WTC11 (cell line): ENCODE data around the gene CTNNA3. TPM values are rescaled to one million over a fixed set of nuclear protein-coding genes. Genes with fewer than 3 reads are reported as not detected.

ENCODE experiments used
- ATAC-seq: fragments of 200-7000 bp; cut with Tn5 transposase; 2 replicates; pipeline ENCODE4 v1.10.0; 2021; ENCODE audit warnings: mild to moderate bottlenecking, moderate library complexity
- CTCF ChIA-PET: fragments of 300-600 bp; sonication (Branson Sonifier 250); formaldehyde crosslinking; loops from one replicate; lab custom pipeline; 2021; ENCODE audit warnings: antibody characterized with exemption; lab: Charles Lee
- POLR2A ChIA-PET: fragments of 350-600 bp; sonication (Branson Sonifier 250); formaldehyde crosslinking; loops from one replicate; lab custom pipeline; 2021; ENCODE audit warnings: antibody characterized with exemption; lab: Charles Lee
- DNase-seq: peaks from one replicate; pipeline ENCODE4 v3.0.0; 2021; ENCODE audit warnings: low spot score
- H3K27ac Mint-ChIP-seq: 2 replicates; pipeline ENCODE4 v1.8.0; 2021; ENCODE audit warnings: mixed read lengths
- H3K27me3 Mint-ChIP-seq: 2 replicates; pipeline ENCODE4 v1.8.0; 2021; ENCODE audit warnings: low read depth, mild to moderate bottlenecking, moderate library complexity, mixed read lengths
- H3K36me3 Mint-ChIP-seq: 2 replicates; pipeline ENCODE4 v1.8.0; 2021; ENCODE audit warnings: mixed read lengths
- H3K4me1 Mint-ChIP-seq: 2 replicates; pipeline ENCODE4 v1.8.0; 2022; ENCODE audit warnings: mixed read lengths
- H3K4me3 Mint-ChIP-seq: 2 replicates; pipeline ENCODE4 v1.8.0; 2021; ENCODE audit warnings: mild to moderate bottlenecking, moderate library complexity, mixed read lengths
- H3K9me3 Mint-ChIP-seq: 2 replicates; pipeline ENCODE4 v1.8.0; 2021; ENCODE audit warnings: mixed read lengths
- ETV6 ChIP-seq: sonication (generic); formaldehyde crosslinking; IDR thresholded peaks from 2 replicates; pipeline ENCODE4 v1.8.1; 2022; ENCODE audit warnings: mild to moderate bottlenecking, missing genetic modification reagents
- HMGA2 ChIP-seq: fragments of 250-450 bp; sonication (Bioruptor Pico); IDR thresholded peaks from 2 replicates; pipeline ENCODE4 v1.4.0; 2021; ENCODE audit warnings: mild to moderate bottlenecking, moderate library complexity
- MXD4 ChIP-seq: fragments of 250-450 bp; sonication (Bioruptor Pico); IDR thresholded peaks from 2 replicates; pipeline ENCODE4 v1.8.0; 2021; ENCODE audit warnings: mild to moderate bottlenecking, moderate library complexity, borderline replicate concordance
- PRRX2 ChIP-seq: fragments of 250-450 bp; sonication (Bioruptor Pico); IDR thresholded peaks from 2 replicates; pipeline ENCODE4 v1.8.0; 2021; ENCODE audit warnings: mild to moderate bottlenecking
- RORB ChIP-seq: fragments of 250-450 bp; sonication (Bioruptor Pico); IDR thresholded peaks from 2 replicates; pipeline ENCODE4 v1.9.0; 2021; ENCODE audit warnings: mild to moderate bottlenecking
- SMAD3 ChIP-seq: sonication (generic); formaldehyde crosslinking; IDR thresholded peaks from 2 replicates; pipeline ENCODE4 v1.8.0; 2022; ENCODE audit warnings: missing genetic modification reagents, mild to moderate bottlenecking, borderline replicate concordance
- SOX15 ChIP-seq: fragments of 250-450 bp; sonication (Bioruptor Pico); IDR thresholded peaks from 2 replicates; pipeline ENCODE4 v1.9.0; 2021; ENCODE audit warnings: mild to moderate bottlenecking
- ZNF219 ChIP-seq: sonication (generic); formaldehyde crosslinking; IDR thresholded peaks from 2 replicates; pipeline ENCODE4 v1.8.0; 2023; ENCODE audit warnings: missing genetic modification reagents, mild to moderate bottlenecking, borderline replicate concordance
- ZNF263 ChIP-seq: sonication (generic); formaldehyde crosslinking; IDR thresholded peaks from 2 replicates; pipeline ENCODE4 v1.8.1; 2022; ENCODE audit warnings: low read depth, mild to moderate bottlenecking, moderate library complexity, missing genetic modification reagents
- total RNA-seq: library from RNA; stranded (reverse); gene quantifications from 3 replicates; pipeline ENCODE4 v1.2.3, GENCODE V29; 2021
- TF ChIP-seq, protein P1 (sequence below): sonication (generic); formaldehyde crosslinking; IDR thresholded peaks from 2 replicates; pipeline ENCODE4 v1.8.0; 2023; ENCODE audit warnings: missing genetic modification reagents, mild to moderate bottlenecking, borderline replicate concordance
- TF ChIP-seq, protein P2 (sequence below): sonication (generic); formaldehyde crosslinking; IDR thresholded peaks from 2 replicates; pipeline ENCODE4 v1.8.0; 2022; ENCODE audit warnings: mild to moderate bottlenecking, missing genetic modification reagents
- TF ChIP-seq, protein P3 (sequence below): fragments of 250-450 bp; sonication (Bioruptor Pico); IDR thresholded peaks from 2 replicates; pipeline ENCODE4 v1.9.0; 2021; ENCODE audit warnings: mild to moderate bottlenecking, borderline replicate concordance
- TF ChIP-seq, protein P4 (sequence below): sonication (generic); formaldehyde crosslinking; IDR thresholded peaks from 2 replicates; pipeline ENCODE4 v1.8.0; 2022; ENCODE audit warnings: mild to moderate bottlenecking, missing genetic modification reagents

CTNNA3 gene
- total RNA-seq, 1 experiment from 2014 or later: 6.1 TPM

DNA sequence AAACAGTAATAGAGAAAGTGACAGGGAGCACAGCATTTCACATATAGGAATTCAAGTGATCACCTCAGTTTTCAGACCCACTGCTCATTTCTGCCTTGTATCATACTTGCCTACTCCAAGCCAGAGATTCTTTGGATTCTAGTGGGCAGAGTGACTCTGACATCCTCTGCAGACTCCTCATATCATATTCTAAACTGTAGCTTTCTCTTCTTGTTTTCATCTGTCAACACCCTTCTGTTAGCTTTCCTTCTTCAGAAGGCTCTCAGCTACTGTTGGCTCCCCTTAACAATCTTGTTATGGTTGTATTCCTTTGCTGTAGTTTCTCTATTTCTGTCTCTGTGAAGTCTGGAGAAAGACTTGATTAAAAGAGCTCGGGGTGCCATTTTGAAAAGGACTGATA, 120.5 kb downstream of the CTNNA3 start:
- H3K27ac Mint-ChIP-seq: no peak overlapping the region
- TF ChIP-seq MXD4: no peak
- TF ChIP-seq SOX15 (CRISPR knock-in tag): no peak
- no peak for TF ChIP-seq ZNF219 (CRISPR knock-in tag)
- TF ChIP-seq HMGA2 (CRISPR knock-in tag): no peak
- TF ChIP-seq, protein P1, sequence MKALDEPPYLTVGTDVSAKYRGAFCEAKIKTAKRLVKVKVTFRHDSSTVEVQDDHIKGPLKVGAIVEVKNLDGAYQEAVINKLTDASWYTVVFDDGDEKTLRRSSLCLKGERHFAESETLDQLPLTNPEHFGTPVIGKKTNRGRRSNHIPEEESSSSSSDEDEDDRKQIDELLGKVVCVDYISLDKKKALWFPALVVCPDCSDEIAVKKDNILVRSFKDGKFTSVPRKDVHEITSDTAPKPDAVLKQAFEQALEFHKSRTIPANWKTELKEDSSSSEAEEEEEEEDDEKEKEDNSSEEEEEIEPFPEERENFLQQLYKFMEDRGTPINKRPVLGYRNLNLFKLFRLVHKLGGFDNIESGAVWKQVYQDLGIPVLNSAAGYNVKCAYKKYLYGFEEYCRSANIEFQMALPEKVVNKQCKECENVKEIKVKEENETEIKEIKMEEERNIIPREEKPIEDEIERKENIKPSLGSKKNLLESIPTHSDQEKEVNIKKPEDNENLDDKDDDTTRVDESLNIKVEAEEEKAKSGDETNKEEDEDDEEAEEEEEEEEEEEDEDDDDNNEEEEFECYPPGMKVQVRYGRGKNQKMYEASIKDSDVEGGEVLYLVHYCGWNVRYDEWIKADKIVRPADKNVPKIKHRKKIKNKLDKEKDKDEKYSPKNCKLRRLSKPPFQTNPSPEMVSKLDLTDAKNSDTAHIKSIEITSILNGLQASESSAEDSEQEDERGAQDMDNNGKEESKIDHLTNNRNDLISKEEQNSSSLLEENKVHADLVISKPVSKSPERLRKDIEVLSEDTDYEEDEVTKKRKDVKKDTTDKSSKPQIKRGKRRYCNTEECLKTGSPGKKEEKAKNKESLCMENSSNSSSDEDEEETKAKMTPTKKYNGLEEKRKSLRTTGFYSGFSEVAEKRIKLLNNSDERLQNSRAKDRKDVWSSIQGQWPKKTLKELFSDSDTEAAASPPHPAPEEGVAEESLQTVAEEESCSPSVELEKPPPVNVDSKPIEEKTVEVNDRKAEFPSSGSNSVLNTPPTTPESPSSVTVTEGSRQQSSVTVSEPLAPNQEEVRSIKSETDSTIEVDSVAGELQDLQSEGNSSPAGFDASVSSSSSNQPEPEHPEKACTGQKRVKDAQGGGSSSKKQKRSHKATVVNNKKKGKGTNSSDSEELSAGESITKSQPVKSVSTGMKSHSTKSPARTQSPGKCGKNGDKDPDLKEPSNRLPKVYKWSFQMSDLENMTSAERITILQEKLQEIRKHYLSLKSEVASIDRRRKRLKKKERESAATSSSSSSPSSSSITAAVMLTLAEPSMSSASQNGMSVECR (CRISPR knock-in tag): no peak
- TF ChIP-seq, protein P2, sequence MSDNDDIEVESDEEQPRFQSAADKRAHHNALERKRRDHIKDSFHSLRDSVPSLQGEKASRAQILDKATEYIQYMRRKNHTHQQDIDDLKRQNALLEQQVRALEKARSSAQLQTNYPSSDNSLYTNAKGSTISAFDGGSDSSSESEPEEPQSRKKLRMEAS (CRISPR knock-in tag): no peak
- TF ChIP-seq RORB (CRISPR knock-in tag): no peak
- no peak for TF ChIP-seq SMAD3 (CRISPR knock-in tag)
- no peak for TF ChIP-seq ETV6
- ChIA-PET CTCF (no interaction called here), POLR2A (no interaction called here)
- no peaks in the 10 kb centered on the region for H3K27me3 Mint-ChIP-seq
- no peak overlapping the region for H3K4me3 Mint-ChIP-seq
- ATAC-seq (no peak), DNase-seq (no peak)
- H3K9me3 Mint-ChIP-seq: peaks cover 4% of the 10 kb centered on the region; the same call in 1 of the 2 replicates
- no peaks in the 10 kb centered on the region for H3K36me3 Mint-ChIP-seq
- no peaks in the 10 kb centered on the region for H3K4me1 Mint-ChIP-seq

DNA sequence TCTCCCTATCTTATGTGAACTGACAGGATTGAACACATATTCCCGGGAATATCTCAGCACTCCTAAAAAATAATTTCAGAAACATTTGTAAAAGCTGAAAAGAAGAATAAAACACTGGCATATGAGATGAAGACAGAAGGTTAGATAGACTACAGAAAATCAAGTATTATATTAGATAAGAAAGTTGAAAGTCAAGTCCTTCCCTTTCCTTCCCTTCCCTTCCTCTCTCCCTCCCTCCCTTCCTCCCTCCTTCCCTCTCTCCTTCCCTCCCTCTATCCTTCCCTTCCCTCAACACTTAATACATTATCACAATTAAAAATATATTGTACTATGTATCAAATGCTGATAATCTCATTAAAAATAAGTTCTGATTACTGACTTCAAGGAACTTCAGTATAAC, 122.5 kb downstream of the CTNNA3 start:
- Mint-ChIP-seq H3K27ac (no peak overlapping the region), H3K4me3 (no peak overlapping the region), H3K4me1 (no peaks in the 10 kb centered on the region), H3K9me3 (no peaks in the 10 kb centered on the region), H3K36me3 (no peaks in the 10 kb centered on the region), H3K27me3 (no peaks in the 10 kb centered on the region)
- TF ChIP-seq PRRX2 (CRISPR knock-in tag): no peak
- TF ChIP-seq, protein P3, sequence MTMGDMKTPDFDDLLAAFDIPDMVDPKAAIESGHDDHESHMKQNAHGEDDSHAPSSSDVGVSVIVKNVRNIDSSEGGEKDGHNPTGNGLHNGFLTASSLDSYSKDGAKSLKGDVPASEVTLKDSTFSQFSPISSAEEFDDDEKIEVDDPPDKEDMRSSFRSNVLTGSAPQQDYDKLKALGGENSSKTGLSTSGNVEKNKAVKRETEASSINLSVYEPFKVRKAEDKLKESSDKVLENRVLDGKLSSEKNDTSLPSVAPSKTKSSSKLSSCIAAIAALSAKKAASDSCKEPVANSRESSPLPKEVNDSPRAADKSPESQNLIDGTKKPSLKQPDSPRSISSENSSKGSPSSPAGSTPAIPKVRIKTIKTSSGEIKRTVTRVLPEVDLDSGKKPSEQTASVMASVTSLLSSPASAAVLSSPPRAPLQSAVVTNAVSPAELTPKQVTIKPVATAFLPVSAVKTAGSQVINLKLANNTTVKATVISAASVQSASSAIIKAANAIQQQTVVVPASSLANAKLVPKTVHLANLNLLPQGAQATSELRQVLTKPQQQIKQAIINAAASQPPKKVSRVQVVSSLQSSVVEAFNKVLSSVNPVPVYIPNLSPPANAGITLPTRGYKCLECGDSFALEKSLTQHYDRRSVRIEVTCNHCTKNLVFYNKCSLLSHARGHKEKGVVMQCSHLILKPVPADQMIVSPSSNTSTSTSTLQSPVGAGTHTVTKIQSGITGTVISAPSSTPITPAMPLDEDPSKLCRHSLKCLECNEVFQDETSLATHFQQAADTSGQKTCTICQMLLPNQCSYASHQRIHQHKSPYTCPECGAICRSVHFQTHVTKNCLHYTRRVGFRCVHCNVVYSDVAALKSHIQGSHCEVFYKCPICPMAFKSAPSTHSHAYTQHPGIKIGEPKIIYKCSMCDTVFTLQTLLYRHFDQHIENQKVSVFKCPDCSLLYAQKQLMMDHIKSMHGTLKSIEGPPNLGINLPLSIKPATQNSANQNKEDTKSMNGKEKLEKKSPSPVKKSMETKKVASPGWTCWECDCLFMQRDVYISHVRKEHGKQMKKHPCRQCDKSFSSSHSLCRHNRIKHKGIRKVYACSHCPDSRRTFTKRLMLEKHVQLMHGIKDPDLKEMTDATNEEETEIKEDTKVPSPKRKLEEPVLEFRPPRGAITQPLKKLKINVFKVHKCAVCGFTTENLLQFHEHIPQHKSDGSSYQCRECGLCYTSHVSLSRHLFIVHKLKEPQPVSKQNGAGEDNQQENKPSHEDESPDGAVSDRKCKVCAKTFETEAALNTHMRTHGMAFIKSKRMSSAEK (CRISPR knock-in tag): no peak
- TF ChIP-seq, protein P4, sequence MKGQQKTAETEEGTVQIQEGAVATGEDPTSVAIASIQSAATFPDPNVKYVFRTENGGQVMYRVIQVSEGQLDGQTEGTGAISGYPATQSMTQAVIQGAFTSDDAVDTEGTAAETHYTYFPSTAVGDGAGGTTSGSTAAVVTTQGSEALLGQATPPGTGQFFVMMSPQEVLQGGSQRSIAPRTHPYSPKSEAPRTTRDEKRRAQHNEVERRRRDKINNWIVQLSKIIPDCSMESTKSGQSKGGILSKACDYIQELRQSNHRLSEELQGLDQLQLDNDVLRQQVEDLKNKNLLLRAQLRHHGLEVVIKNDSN (CRISPR knock-in tag): no peak
- TF ChIP-seq, protein P1 (CRISPR knock-in tag): no peak
- TF ChIP-seq ZNF263 (CRISPR knock-in tag): no peak
- CTCF ChIA-PET: no interaction called here
- DNase-seq: no peak
- ATAC-seq: no peak
- POLR2A ChIA-PET: no interaction called here
